ENCODE results near the gene LMO7.
A peak's percentile ranks its signal among the peaks of the same experiment; 100 is the strongest.

LMO7 gene

DNA sequence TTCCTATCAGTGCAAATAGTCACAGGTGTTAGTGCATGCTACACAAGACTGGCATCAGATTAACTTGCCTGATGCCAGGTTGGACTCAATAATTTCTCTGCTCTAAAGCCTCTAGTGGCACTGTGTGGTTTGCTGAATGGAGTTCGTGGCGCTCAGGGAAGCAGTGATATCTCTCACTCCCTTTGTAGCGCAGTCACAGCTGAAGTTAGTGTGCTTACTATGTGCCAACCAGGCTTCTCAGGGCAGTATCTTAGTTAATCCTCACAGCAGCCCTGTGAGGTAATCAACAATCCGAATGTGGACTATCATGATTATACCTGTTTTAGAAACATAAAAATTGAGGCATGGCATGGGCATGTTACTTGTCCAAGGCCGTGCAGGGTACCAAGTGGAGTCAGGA, 190.3 kb downstream of the LMO7 start:
- no peak overlapping the region for H3K4me3 ChIP-seq (replicated peaks; ENCODE audit: low read depth, low read length)
- no peak for DNase-seq (ENCODE audit: low read depth)
- TF ChIP-seq, protein P1, sequence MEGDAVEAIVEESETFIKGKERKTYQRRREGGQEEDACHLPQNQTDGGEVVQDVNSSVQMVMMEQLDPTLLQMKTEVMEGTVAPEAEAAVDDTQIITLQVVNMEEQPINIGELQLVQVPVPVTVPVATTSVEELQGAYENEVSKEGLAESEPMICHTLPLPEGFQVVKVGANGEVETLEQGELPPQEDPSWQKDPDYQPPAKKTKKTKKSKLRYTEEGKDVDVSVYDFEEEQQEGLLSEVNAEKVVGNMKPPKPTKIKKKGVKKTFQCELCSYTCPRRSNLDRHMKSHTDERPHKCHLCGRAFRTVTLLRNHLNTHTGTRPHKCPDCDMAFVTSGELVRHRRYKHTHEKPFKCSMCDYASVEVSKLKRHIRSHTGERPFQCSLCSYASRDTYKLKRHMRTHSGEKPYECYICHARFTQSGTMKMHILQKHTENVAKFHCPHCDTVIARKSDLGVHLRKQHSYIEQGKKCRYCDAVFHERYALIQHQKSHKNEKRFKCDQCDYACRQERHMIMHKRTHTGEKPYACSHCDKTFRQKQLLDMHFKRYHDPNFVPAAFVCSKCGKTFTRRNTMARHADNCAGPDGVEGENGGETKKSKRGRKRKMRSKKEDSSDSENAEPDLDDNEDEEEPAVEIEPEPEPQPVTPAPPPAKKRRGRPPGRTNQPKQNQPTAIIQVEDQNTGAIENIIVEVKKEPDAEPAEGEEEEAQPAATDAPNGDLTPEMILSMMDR (IDR thresholded peaks at IDR 0.05; ENCODE audit: low read length, missing control alignments): no peak

GRCh38 chr13:75829830-75830229, 193.7 kb downstream of the LMO7 start:
- TF ChIP-seq, protein P1 (IDR thresholded peaks at IDR 0.05; ENCODE audit: low read length, missing control alignments): no peak
- DNase-seq (ENCODE audit: low read depth): no peak
- no peak overlapping the region for H3K4me3 ChIP-seq (replicated peaks; ENCODE audit: low read depth, low read length)

GRCh38 chr13:75830842-75831241, 194.7 kb downstream of the LMO7 start:
- TF ChIP-seq, protein P1 (IDR thresholded peaks at IDR 0.05; ENCODE audit: low read length, missing control alignments): no peak
- no peak overlapping the region for H3K4me3 ChIP-seq (replicated peaks; ENCODE audit: low read depth, low read length)
- peak; percentile 20 for DNase-seq (ENCODE audit: low read depth)

DNA sequence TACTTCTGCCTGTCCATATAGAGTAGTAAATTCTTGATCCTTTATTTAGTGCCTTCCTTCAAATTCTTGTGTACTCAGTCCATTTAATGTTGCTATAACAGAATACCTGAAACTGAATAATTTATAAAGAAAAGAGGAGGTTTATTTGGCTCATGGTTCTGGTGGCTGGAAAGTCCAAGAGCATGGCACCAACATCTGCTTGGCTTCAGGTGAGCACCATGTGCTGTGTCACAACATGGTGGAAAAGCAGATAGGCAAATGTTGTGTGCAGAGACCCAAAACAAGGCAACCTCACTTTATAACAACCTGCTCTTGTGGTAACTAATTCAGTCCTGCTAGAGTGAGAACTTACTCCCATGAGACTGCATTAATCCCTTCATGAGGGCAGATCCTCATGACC, 195.3 kb downstream of the LMO7 start:
- no peak for DNase-seq (ENCODE audit: low read depth)
- no peak overlapping the region for H3K4me3 ChIP-seq (replicated peaks; ENCODE audit: low read depth, low read length)
- TF ChIP-seq, protein P1 (IDR thresholded peaks at IDR 0.05; ENCODE audit: low read length, missing control alignments): no peak

DNA sequence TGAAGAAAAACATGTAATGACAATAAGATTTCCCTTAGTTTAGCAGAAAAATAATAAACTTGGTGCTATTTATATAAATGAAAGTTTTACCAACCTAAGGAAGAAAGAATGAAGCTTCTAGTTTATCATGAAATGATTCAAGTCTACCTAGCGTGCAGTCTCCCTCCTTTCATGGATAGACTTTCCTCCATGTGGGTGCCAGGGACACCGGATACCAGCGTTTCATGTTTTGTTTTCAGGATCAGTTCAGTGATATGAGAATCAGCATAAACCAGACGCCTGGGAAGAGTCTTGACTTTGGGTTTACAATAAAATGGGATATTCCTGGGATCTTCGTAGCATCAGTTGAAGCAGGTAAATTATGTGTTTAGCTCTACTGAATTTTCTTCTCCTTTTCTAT, 196.7 kb downstream of the LMO7 start:
- no peak overlapping the region for H3K4me3 ChIP-seq (replicated peaks; ENCODE audit: low read depth, low read length)
- DNase-seq (ENCODE audit: low read depth): no peak
- TF ChIP-seq, protein P1 (IDR thresholded peaks at IDR 0.05; ENCODE audit: low read length, missing control alignments): no peak

- DNase-seq (ENCODE audit: low read depth): no peak
- TF ChIP-seq, protein P1 (IDR thresholded peaks at IDR 0.05; ENCODE audit: low read length, missing control alignments): no peak
- no peak overlapping the region for H3K4me3 ChIP-seq (replicated peaks; ENCODE audit: low read depth, low read length)
Observed at GRCh38 chr13:75836441-75836840, 200.3 kb downstream of the LMO7 start.

DNA sequence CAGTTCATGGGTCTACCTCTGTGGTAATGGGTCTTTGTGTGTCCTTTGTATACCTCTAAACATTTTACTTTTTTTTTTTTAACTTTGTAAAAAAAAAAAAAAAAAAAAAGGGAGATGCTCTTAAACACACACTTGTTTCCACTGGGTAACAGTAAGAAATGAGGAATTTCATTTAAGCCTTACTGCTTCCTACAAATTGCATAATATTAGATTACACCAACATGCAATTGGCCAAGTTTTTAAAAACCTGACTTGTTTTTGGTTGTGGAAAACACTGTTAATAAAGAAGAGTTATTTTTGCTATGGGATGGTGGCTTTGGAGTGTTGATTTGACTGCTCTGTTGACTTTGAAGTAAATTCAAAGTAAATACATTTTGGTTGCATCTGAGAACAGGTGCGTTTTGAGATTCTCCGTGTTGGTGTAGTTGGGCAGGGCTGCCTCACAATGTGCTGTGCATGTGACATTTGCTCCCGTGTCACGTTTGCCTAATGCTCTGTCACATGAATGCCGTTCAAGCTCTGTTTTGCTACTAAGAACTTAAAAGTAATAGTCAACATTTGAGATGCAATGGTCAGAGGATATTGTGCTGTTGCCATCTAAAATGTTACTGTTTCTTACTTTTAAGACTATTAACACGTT, 202.4 kb downstream of the LMO7 start:
- no peak overlapping the region for H3K4me3 ChIP-seq (replicated peaks; ENCODE audit: low read depth, low read length)
- TF ChIP-seq, protein P1 (IDR thresholded peaks at IDR 0.05; ENCODE audit: low read length, missing control alignments): no peak
- DNase-seq (ENCODE audit: low read depth): no peak
